GM12874 (cell line): ENCODE results near the gene ITSN1.

Source experiments
- TF ChIP-seq, protein P1 (sequence below): IDR thresholded peaks from 2 replicates; pipeline ENCODE4 v1.5.1; 2011; ENCODE audit warnings: low read depth, mild to moderate bottlenecking, control low read depth, low read length, moderate library complexity; ENCODE audit not compliant: insufficient read depth

The ITSN1 gene

DNA sequence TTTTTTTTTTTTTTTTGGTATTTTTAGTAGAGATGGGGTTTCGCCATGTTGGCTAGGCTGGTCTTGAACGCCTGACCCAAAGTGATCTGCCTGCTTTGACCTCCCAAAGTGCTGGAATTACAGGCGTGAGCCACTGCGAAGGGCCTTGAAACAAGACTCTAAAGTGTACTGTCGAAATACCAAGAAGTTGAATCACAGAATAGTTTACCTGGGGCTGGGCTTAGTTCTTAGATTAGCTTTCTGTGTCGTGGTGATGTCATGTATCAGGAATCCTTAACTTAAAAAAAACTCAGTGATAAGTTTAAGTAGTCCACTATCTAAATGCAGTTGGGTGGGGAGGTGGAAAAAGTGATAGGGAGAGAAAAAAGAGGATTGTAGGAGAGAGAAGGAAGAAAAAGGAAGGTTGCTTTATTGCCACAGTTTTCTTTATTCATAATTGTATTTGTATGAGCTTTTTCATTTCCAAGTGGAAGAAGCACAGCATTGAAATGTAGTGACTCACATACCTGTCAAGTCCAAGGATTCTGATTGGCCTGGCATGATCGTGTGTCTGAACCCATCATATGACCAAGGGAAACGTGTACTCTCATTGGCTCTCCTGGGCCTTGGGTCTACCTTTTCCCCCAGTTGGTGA is 13.4 kb downstream of the ITSN1 start:
- TF ChIP-seq, protein P1, sequence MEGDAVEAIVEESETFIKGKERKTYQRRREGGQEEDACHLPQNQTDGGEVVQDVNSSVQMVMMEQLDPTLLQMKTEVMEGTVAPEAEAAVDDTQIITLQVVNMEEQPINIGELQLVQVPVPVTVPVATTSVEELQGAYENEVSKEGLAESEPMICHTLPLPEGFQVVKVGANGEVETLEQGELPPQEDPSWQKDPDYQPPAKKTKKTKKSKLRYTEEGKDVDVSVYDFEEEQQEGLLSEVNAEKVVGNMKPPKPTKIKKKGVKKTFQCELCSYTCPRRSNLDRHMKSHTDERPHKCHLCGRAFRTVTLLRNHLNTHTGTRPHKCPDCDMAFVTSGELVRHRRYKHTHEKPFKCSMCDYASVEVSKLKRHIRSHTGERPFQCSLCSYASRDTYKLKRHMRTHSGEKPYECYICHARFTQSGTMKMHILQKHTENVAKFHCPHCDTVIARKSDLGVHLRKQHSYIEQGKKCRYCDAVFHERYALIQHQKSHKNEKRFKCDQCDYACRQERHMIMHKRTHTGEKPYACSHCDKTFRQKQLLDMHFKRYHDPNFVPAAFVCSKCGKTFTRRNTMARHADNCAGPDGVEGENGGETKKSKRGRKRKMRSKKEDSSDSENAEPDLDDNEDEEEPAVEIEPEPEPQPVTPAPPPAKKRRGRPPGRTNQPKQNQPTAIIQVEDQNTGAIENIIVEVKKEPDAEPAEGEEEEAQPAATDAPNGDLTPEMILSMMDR = no peak

DNA sequence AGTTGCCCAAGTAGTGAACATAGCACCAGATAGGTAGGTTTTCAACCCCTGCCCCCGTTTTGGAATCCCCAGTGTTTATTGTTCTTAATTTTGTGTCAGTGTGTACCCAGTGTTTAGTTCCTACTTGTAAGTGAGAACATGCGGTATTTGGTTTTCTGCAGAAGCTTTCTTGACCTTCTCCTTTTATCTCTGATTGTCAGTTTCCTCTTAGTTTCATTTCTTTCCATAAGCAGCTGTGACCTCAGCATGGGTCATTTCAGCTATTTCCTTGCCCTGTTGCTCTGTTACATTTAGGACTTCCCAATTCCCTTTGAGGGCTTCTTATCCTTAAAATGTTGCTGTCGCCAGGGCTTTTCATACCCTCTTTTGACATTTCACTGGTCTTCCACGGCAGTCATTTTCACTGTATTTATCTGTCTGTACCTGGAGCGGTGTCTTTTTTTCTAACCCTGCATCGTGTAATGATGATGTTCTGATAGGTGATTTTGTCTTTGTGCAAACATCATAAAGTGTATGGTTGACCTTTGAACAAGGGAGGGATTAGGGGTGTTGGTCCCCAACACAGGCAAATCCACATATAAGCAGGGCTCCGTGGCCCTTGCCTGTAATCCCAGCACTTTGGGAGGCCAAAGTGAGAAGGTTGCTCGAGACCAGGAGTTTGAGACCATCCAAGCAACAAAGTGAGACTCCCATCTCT is 15.0 kb downstream of the ITSN1 start:
- TF ChIP-seq, protein P1 = no peak

DNA sequence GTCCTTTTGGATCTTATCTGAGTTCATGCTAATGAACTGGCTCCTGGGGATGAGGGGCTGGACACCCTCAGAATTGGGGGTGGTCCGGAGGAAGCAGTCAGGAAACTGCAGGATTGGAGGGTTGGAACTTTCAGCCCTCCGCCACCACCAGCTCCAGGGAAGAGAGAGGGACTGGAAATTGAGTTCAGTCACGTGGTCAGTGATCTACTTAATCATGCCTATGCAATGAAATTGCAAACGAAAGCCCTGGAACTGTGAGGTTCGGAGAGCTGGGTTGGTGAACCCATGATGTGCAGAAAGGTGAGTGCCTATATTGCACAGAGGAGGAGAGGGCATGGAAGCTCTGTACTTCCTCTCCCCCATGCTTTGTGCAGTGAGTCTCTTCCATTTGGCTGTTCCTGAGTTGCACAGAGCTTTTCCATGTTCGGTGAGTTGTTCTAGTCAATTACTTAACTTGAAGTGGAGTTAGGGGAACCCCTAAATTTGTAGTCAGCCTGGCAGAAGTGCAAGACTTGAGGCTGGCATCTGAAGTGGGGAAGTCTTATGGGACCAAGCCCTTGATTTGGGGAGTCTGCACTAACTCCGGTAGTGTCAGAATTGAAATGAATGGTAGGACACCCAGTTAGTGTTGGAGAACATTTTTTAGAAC is 16.7 kb downstream of the ITSN1 start:
- TF ChIP-seq, protein P1 = no peak

DNA sequence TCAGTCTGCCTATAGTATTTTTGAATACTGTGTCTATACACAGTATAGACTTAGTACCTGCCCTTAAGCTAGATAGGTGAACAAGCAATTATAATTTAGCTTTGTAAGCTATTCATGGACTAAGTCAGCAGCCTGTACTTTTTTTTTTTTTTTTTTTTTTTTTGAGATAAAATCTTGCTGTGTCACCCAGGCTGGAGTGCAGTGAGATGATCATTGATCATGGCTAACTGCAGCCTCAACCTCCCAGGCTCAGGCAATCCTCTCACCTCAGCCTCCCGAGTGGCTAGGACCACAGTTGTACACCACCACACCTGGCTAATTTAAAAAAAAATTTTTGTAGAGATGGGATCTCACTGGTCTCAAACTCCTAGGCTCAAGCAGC is 17.3 kb downstream of the ITSN1 start:
- TF ChIP-seq, protein P1 = no peak

DNA sequence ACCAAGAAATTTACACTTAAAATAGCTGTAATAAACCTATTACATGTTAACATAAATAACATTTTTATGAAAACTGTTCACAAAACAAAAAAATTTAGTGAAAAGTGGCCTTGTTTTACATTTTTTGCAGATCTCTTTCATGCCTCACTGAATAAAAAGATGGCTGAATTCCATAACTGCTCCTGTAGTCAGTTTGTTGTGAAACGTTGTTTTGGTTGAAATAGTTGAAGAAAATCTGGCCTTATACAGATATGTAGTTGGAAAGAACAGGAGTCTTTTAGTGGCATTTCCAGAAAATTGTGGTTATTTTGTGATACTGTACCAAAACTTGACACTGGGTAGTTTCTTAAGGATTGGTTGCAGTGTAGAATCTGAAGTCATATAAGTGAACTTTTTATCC is 18.1 kb downstream of the ITSN1 start:
- TF ChIP-seq, protein P1 = no peak

DNA sequence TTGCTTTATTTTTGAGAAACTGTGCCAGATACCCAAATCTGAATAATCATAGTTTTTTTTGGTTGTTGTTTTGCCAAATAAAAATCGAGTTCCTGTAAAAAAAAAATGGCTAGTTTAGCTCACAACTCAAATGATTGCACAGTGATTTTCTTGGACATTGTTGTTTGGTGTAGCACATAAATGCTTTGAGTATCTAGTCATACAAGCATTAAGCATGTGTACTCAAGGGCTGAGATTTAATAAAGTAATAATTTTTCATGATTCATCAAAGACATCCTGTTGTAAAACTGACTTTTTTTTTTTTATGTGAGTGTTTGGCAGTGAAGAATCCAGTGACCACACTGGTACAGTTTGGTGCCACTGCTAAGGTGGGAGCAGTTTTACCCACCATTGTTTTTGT is 18.8 kb downstream of the ITSN1 start:
- TF ChIP-seq, protein P1 = no peak

DNA sequence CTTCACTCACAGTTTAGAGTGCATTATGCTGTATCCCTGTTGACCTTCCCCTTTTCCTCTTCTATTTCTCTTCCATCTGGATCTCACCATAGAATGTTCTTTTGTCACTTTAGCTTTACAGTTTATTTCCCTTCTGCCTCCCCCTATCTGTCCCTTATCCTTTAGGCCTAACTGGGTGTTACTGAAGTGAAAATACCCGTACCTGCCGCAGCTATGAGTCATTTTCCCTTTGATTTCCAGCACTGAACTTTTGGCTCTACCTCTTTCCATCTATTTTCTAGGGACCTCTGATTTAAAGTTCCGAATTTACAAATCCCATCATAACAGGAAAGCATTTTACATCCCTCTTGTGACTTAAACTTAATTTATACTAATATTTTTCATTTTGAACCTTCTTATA is 19.7 kb downstream of the ITSN1 start:
- TF ChIP-seq, protein P1 = no peak
